Stimulated activated effector memory CD8-positive, alpha-beta T cell treated with anti-CD3 and anti-CD28 coated beads, Interleukin-12 subunit alpha, Interleukin-12 subunit beta, amount 100 ng/mL, for 72 hours (primary cell): ENCODE data around the gene TXNRD3.
"Not testable (repeated sequence)": the region's sequence is repeated elsewhere in the genome, so short reads cannot be mapped to it uniquely, and the experiment has no call there.

Experiments used
- ATAC-seq: fragments of 150-1000 bp; cut with Tn5 transposase; 2 replicates; pipeline ENCODE4 v1.10.0; 2021
- DNase-seq, 2 donors: peaks; one replicate each; pipeline ENCODE4 v3.0.0; 2021 to 2022; ENCODE audit warnings: low spot score in 2 of 2
- H3K27ac Mint-ChIP-seq: one replicate; pipeline ENCODE4 v1.8.0; 2022; ENCODE audit warnings: mild to moderate bottlenecking, mixed read lengths
- H3K36me3 Mint-ChIP-seq: one replicate; pipeline ENCODE4 v1.8.0; 2022; ENCODE audit warnings: mild to moderate bottlenecking, mixed read lengths
- H3K4me1 Mint-ChIP-seq: one replicate; pipeline ENCODE4 v1.8.0; 2022; ENCODE audit warnings: mixed read lengths
- H3K4me3 Mint-ChIP-seq: one replicate; pipeline ENCODE4 v1.8.0; 2022; ENCODE audit warnings: mild to moderate bottlenecking, mixed read lengths
- H3K9me3 Mint-ChIP-seq: one replicate; pipeline ENCODE4 v1.8.0; 2022; ENCODE audit warnings: mixed read lengths

The TXNRD3 gene

DNA sequence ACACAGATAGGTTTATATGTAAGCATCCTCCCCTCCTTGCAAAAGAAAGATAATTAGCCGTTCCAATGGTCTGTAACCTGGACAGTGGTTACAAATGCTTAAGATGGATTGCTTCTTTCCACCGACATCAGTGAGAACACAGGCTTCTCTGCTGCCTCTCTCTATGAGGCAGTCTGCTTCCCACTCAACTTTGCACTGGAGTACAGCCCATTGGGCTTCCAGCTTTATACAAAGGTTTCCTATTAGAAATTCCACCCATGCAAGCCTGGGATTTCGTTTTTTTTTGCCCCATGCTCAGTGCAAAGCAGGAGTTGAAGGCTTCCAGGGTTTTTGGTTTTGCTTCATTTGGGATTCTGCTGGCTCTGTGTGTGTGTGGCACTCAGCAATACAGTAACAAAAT, 48.9 kb downstream of the TXNRD3 start:
- H3K9me3 Mint-ChIP-seq, result no peaks in the 10 kb centered on the region
- H3K36me3 Mint-ChIP-seq, result no peaks in the 10 kb centered on the region
- no peak overlapping the region for H3K27ac Mint-ChIP-seq
- DNase-seq, result no peak
- ATAC-seq, result no peak
- no peaks in the 10 kb centered on the region for H3K4me1 Mint-ChIP-seq
- no peak overlapping the region for H3K4me3 Mint-ChIP-seq

DNA sequence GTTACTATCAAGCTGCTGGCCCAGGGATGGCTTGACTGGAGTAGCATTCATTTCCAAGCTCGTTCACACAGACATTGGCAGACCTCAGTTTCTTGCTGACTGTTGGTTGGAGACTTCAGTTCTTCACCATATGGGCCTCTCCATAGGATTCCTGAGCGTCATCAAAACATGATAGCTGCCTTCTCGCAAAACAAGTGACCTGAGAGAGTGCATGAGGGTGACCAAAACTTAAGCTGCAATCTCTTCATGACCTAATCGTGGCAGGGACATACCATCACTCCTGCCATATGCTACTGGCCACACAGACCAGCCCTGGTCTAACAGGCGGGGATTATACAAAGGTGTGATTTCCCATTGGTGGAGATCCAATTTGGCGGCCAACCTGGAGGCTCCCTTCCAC, 50.2 kb downstream of the TXNRD3 start:
- Mint-ChIP-seq H3K4me1 (no peaks in the 10 kb centered on the region), H3K4me3 (no peak overlapping the region), H3K36me3 (no peaks in the 10 kb centered on the region), H3K27ac (no peak overlapping the region), H3K9me3 (no peaks in the 10 kb centered on the region)
- ATAC-seq (no peak), DNase-seq (no peak)

DNA sequence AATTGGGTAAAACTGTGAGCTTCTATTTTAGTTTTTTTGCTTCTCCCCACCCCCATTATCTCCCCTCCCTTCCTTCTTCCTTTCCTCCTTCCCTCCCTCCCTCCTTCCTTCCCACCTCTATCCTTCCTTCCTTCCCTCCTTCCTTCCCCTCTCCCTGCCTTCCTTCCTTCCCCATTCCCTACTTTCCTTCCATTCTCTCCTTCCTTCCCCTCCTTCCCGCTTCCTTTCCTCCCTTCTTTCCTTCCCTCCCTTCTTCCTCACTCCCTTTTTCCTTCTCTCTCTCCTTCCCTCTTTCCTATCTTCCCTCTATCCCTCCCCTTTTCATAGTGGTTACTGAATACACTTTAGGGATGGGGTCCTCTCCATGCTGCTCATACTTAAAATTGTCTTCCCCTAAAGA, 55.8 kb downstream of the TXNRD3 start:
- no peaks in the 10 kb centered on the region for H3K9me3 Mint-ChIP-seq
- H3K27ac Mint-ChIP-seq, result no peak overlapping the region
- DNase-seq (no peak), ATAC-seq (no peak)
- no peak overlapping the region for H3K4me3 Mint-ChIP-seq
- H3K4me1 Mint-ChIP-seq, result no peaks in the 10 kb centered on the region
- H3K36me3 Mint-ChIP-seq, result peaks cover 4% of the 10 kb centered on the region

DNA sequence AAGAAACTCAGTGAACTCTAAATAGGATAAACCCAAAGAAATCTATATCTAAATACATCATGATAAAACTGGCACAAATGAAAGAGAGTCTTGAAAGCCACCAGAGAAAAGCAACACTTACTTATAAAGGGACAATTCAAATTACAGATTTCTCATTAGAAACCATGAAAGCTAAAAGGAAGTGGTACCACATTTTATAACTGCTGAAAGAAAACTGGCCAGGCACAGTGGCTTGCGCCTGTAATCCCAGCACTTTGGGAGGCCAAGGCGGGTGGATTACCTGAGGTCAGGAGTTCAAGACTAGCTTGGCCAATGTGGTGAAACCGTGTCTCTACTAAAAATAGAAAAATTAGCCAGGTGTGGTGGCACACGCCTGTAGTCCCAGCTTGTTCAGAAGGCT, 59.4 kb downstream of the TXNRD3 start:
- ATAC-seq, H3K9me3 Mint-ChIP-seq, DNase-seq, H3K4me1 Mint-ChIP-seq, H3K27ac Mint-ChIP-seq, H3K4me3 Mint-ChIP-seq, H3K36me3 Mint-ChIP-seq: not testable (repeated sequence)

DNA sequence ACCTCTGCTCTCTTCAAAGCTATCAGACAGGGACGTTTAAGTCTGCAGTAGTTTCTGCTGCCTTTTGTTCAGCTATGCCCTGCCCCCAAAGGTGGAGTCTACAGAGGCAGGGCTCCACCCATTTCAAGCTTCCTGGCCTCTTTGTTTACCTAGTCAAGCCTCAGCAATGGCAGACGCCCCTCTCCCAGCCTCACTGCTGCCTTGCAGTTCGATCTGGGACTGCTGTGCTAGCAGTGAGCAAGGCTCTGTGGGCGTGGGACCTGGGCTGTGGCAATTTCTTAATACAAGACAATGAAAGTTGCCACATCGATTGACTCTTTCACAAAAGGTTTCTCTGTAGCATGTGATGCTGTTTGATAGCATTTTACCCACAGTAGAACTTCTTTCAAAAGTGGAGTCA, 63.4 kb downstream of the TXNRD3 start:
- H3K4me1 Mint-ChIP-seq, H3K4me3 Mint-ChIP-seq, ATAC-seq, H3K9me3 Mint-ChIP-seq, H3K27ac Mint-ChIP-seq, H3K36me3 Mint-ChIP-seq, DNase-seq: not testable (repeated sequence)

DNA sequence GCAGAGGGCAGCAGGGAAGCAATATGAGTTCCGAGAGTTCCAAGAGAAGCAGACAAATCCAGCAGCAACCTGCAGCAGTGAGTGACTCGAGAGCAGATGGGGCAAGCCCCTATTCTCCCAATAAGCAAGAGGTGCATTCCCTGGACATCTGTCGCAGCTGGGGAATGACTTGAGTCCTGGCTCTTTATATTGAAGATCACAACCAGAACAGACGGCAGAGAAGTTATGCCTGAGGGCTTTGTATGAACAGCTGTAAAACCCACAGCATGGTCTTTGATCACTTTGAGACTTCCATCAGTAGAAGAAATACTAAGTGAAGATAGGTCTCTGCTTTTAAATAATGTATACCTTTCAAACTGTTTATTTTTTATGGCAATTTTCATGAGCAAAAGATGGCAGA, 72.6 kb downstream of the TXNRD3 start:
- Mint-ChIP-seq H3K4me1 (no peaks in the 10 kb centered on the region), H3K4me3 (no peak overlapping the region), H3K9me3 (no peaks in the 10 kb centered on the region), H3K36me3 (no peaks in the 10 kb centered on the region), H3K27ac (no peak overlapping the region)
- no peak for DNase-seq
- ATAC-seq, result no peak

DNA sequence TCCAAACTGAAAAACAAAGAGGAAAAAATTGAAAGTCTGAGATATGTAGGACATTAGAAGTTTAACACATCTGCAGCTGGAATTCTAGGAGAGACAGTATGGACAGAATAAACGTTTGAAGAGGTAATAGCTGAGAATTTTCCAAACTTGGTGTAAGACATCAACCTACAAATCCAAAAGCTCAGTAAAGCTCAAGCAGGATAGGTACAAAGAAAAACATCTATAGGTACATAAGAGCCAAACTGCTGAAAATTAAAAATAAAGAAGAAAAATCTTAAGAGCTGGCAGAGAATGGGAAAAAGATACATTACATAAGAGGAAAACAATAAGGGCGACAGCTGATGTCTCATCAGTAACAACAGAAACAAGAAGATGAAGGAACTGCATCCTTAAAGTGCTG, 73.4 kb downstream of the TXNRD3 start:
- H3K36me3 Mint-ChIP-seq, result no peaks in the 10 kb centered on the region
- no peak overlapping the region for H3K27ac Mint-ChIP-seq
- no peaks in the 10 kb centered on the region for H3K4me1 Mint-ChIP-seq
- no peak for ATAC-seq
- no peak overlapping the region for H3K4me3 Mint-ChIP-seq
- no peak for DNase-seq
- no peaks in the 10 kb centered on the region for H3K9me3 Mint-ChIP-seq

DNA sequence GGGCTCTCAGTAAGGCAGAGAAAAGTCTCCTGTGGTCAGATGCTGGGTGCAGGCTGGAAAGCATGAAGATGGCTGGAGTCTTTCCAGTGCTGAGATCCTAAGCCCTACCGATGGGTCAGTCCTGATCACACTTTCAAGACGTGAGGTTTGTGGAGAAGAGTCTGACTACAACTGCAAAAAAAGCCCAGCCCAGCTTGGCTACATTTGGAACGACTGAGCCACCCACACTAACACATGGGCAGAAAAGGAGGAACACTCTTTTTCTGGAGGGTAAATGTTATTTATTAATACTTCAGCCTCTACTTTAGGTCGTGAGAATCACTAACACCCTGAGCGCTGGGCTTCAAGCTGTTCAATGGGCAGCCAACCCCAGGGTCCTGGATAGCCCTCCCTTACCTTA, 74.2 kb downstream of the TXNRD3 start:
- Mint-ChIP-seq H3K27ac (no peak overlapping the region), H3K9me3 (no peaks in the 10 kb centered on the region), H3K4me1 (no peaks in the 10 kb centered on the region), H3K4me3 (no peak overlapping the region), H3K36me3 (no peaks in the 10 kb centered on the region)
- DNase-seq, result no peak
- ATAC-seq, result no peak

DNA sequence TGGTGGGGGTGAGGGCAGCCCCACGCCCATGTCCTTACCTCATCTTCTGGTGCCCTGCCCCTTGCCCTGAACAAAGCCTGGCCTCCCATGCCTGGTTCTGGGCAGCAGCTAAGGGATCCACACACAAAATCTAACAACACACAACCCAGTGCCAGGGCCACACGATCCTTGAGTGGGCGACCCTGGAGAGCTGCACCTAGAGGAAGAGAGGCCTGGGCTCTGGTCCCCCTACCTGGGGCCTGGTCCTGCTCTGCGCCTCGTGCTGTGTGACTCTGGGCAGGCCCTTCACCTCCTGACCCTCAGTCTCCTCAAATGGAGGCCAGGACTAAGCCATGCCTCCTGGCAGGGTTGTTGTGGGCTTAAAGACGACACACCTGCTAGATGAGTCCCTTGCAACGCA, 76.2 kb downstream of the TXNRD3 start:
- Mint-ChIP-seq H3K9me3 (no peaks in the 10 kb centered on the region), H3K36me3 (no peaks in the 10 kb centered on the region), H3K4me3 (no peak overlapping the region), H3K4me1 (no peaks in the 10 kb centered on the region), H3K27ac (no peak overlapping the region)
- ATAC-seq (peak; percentile 33), DNase-seq (no peak)

DNA sequence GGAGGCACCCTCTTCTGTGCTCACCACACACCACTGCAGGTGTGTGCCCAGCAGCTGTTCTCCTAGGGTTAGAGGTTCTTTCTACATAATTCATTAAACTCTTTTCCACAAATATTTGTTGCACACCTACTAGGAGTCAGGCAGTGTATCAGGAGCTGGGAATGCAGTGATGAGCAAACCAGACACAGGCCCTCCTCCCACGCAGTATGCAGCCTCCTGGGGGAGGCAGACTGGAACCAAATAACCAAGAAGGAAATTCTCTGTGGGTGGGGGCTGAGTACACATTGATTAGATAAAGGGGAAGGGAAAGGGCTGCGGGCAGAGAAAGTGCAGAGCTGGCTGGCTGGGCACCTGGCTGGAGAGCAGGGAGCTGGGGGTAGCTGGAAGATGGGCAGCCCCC, 77.7 kb downstream of the TXNRD3 start:
- H3K4me1 Mint-ChIP-seq, result no peaks in the 10 kb centered on the region
- H3K4me3 Mint-ChIP-seq, result no peak overlapping the region
- H3K36me3 Mint-ChIP-seq, result no peaks in the 10 kb centered on the region
- DNase-seq, result no peak
- ATAC-seq, result no peak
- H3K9me3 Mint-ChIP-seq, result no peaks in the 10 kb centered on the region
- H3K27ac Mint-ChIP-seq, result no peak overlapping the region

DNA sequence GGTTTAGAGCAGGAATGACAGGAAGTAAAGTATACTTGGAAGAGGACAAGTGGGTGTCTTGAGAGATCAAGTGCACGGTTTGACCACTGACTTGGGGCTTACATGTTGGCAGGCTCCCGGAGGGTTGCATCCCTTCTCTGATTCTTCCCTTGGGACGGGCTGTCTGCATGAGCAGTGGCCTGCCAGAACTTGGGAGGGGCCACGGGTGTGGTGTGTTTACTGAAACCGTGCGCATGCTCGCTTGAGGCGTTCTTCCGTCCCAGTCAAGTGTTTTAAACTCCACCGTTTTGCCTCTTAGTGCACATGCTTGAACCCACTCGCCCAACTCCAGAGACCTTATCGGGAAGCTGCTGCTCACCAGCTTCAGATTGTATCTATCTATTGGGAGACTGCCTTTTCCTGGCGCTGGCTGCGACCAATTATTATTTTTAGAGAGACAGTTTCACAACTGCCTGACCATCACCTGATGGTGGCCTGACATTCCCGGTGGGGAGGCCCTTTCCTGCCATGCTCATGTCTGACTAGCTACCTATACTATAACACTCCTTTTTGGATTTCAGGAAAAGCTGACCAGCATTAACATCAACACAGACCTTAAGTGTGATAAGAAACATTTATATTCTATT, 81.3 kb downstream of the TXNRD3 start:
- no peak for ATAC-seq
- H3K4me3 Mint-ChIP-seq, result no peak overlapping the region
- no peaks in the 10 kb centered on the region for H3K4me1 Mint-ChIP-seq
- H3K36me3 Mint-ChIP-seq, result no peaks in the 10 kb centered on the region
- no peaks in the 10 kb centered on the region for H3K9me3 Mint-ChIP-seq
- H3K27ac Mint-ChIP-seq, result no peak overlapping the region
- no peak for DNase-seq

DNA sequence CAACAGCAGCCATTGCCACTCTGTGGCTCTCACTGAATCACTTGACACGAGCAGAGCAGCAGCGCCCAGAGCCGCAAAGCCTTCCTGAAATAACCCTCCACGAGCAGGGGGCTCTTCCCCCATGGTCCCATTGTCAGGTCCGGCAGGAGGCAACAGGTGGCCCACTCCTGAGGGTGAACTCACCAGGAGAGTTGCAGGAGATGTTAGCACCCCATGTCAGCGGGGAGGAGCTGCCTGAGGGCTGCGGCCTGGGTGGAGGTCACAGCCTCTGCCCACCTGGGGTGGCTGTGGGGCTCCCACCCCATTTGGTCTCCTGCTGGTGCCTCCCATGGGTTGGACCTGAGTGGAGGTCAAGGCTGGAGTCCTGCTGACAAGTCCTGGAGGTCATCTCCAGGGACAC, 83.8 kb downstream of the TXNRD3 start:
- no peak overlapping the region for H3K27ac Mint-ChIP-seq
- ATAC-seq (peak; percentile 6), DNase-seq (no peak)
- H3K9me3 Mint-ChIP-seq, result no peaks in the 10 kb centered on the region
- H3K4me1 Mint-ChIP-seq, result no peaks in the 10 kb centered on the region
- H3K36me3 Mint-ChIP-seq, result no peaks in the 10 kb centered on the region
- no peak overlapping the region for H3K4me3 Mint-ChIP-seq

DNA sequence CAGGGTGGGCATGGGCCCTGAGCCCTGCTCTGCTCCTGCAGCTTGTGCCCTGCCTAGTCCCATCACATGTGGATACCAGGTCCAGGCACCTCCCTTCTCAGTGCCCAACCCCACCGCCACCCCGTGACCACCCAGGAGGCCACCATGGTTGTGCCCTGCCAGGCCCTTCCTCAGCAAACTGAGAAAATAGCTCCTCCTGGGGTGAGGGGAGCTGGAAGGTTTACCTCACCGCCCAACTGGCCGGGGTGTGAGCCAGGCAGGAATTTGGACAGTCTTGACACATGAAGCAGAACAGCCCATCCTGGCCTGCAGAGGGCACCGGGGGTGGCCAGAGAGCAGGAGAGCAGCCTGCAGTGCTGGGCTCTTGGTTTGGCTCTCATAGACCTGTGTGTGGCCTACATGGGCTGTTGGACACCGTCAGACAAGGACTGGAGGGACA, 84.8 kb downstream of the TXNRD3 start:
- no peaks in the 10 kb centered on the region for H3K4me1 Mint-ChIP-seq
- H3K9me3 Mint-ChIP-seq, result no peaks in the 10 kb centered on the region
- DNase-seq, result no peak
- no peak overlapping the region for H3K4me3 Mint-ChIP-seq
- no peak overlapping the region for H3K27ac Mint-ChIP-seq
- peak; percentile 24 for ATAC-seq
- no peaks in the 10 kb centered on the region for H3K36me3 Mint-ChIP-seq

DNA sequence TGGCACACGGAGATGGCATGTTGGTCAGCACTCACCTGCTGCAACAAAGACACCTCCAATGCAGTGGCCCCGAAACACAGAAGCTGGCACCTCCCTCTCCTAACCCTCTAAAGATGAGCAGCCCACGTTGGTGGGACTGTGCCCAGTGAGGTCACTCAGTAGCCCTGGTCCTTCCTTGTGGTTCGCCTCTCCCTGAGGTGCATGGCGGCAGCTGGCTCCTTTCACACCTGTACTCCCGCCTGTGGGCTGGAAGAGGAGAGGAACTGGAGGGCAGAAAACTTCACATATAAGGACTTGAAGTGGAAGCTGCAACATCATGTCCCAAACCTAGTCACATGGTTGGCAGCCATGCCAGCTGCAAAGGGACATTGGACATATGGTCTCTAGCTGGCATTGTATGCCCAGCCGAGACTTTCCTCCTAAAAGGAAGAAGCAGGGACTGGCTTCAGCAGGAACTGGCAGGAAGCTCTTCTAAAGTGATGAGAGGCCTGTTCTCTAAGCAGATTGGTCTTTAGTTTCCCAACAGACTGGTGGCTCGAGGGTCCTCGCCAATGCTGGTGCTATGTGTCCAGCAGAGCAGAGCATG, 85.4 kb downstream of the TXNRD3 start:
- no peak overlapping the region for H3K4me3 Mint-ChIP-seq
- DNase-seq (no peak), ATAC-seq (no peak)
- H3K4me1 Mint-ChIP-seq, result no peaks in the 10 kb centered on the region
- no peaks in the 10 kb centered on the region for H3K9me3 Mint-ChIP-seq
- no peaks in the 10 kb centered on the region for H3K36me3 Mint-ChIP-seq
- H3K27ac Mint-ChIP-seq, result no peak overlapping the region

DNA sequence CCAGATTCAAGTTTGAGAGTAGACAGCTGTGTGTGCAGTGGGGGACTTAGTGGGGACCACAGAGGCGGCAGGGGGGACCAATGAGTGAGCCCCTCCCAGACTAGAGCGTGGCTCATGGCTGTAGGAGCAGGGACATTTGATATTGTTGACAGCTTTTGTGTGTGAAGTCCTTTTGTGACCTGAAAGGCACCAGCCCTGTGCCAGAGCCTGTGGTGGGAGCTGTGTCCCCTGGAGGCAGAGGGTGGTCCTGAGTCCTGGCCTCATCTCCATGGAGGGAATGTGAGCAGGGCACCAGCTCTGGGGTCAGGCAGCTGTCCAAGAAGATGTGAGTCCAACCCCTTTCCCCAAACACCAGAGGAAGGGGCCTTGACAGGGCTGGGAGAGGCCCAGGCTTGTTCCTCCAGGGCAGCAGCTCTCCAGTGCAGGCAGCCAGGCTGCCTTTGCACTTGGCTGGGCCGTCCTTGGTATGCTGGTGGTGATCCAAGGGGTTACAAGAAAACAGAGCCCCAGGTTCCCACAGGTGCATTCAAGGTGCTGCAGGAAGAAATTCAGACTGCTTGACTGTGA, 86.1 kb downstream of the TXNRD3 start:
- Mint-ChIP-seq H3K27ac (no peak overlapping the region), H3K36me3 (no peaks in the 10 kb centered on the region), H3K4me3 (no peak overlapping the region), H3K9me3 (no peaks in the 10 kb centered on the region), H3K4me1 (no peaks in the 10 kb centered on the region)
- ATAC-seq (no peak), DNase-seq (no peak)

DNA sequence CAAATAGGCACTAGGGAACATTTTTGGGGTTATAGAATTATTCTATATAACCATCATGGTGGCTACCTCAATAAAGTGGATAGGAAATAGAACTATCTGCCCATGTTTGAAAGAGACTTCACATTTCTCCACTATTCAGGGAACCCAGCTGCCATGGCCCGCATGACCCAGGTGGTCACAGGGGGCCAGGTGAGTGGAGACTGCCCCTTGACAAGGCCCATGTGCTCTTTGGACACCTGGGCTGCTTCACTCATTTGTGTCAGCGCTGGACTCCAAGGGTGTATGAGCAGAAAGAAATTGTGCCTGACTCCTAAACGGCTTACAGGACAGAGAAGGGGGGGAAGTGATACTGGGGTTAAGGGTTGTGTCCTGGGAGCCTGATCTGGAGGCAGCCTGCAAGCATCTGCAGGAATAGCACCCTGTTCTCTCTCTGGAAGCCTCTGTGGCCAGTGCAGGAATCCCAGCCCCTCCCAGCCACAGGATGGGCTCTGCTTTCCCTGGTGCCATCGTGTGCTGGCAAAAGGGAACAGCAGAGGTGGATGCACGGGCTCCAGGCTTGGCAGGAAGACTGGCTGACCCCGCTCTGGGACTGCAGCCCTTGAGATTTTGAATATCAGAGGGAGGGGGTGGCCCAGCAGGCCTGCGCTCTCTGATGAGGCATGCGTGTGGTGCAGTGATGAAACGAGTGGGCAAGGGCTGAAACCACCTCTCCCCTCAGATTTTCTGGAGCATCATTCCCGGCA, 87.1 kb downstream of the TXNRD3 start:
- H3K27ac Mint-ChIP-seq, result no peak overlapping the region
- no peak for ATAC-seq
- H3K9me3 Mint-ChIP-seq, result no peaks in the 10 kb centered on the region
- H3K4me1 Mint-ChIP-seq, result no peaks in the 10 kb centered on the region
- no peak for DNase-seq
- H3K4me3 Mint-ChIP-seq, result no peak overlapping the region
- no peaks in the 10 kb centered on the region for H3K36me3 Mint-ChIP-seq
